H4 (cell line): Measurements from ENCODE around the gene KRR1. TPM values are rescaled to one million over a fixed set of nuclear protein-coding genes. Genes with fewer than 3 reads are reported as not detected.
"Not testable (repeated sequence)": the region's sequence is repeated elsewhere in the genome, so short reads cannot be mapped to it uniquely, and the experiment has no call there.

ENCODE experiments used
- DNase-seq: peaks from one replicate; pipeline ENCODE4 v3.0.0-alpha.2; 2015; ENCODE audit warnings: low spot score
- total RNA-seq: library from RNA; depleted of rRNA; stranded (reverse); fragments of >200 nt; shearing (Covaris generic); gene quantifications from 2 replicates; pipeline ENCODE4 v1.2.3, GENCODE V29; 2014

KRR1 gene
- total RNA-seq, 1 experiment from 2014 or later, result 76.8 TPM

DNA sequence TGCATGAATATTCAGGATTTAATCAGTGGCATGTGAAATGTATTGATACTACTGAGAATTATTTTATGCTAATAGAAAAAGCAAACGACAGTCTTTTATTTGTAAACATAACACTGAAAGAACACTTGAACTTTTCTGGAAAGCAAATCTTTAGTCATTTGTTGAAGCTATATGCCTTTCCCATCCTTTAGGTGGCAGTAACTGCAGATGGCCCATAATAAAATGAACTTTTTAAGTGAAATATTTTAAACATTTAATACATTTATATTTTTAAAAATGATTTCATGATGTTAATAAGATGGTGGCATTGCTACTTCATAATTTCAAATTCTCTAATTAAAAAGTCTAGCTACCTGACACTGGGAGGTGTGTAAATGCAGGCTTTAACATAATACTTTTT lies 13.9 kb upstream of the KRR1 start:
- no peak for DNase-seq

DNA sequence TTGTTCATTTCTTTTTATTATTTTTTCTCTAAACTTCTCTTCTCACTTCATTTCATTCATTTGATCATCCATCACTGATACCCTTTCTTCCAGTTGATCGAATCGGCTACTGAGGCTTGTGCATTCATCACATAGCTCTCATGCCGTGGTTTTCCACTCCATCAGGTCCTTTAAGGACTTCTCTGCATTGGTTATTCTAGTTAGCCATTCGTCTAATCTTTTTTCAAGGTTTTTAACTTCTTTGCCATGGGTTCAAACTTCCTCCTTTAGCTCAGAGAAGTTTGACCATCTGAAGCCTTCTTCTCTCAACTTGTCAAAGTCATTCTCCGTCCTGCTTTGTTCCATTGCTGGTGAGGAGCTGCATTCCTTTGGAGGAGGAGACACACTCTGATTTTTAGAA lies 10.7 kb upstream of the KRR1 start:
- not testable (repeated sequence) for DNase-seq

DNA sequence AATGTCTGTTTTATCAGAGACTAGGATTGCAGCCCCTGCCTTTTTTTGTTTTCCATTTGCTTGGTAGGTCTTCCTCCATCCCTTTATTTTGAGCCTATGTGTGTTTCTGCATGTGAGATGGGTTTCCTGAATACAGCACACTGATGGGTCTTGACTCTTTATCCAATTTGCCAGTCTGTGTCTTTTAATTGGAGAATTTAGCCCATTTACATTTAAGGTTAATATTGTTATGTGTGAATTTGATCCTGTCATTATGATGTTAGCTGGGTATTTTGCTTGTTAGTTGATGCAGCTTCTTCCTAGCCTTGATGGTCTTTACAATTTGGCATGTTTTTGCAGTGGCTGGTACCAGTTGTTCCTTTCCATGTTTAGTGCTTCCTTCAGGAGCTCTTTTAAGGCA lies 9.8 kb upstream of the KRR1 start:
- not testable (repeated sequence) for DNase-seq

DNA sequence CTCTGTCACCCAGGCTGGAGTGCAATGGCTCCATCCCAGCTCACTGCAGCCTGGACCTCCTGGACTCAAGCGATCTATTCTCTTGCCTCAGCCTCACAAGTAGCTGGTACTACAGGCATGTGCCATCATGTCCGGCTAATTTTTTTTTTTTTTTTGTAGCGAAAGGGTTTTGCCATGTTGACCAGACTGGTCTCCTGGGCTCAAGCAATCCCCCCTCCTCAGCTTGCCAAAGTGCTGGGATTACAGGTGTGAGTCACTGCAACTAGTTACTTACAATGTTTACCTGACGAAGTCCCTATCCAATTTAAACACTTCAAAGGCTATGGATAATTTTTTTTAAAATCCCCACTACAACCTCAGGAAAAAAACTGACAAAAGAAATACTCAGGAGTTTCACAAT lies 1.8 kb downstream of the KRR1 start:
- DNase-seq, result no peak

DNA sequence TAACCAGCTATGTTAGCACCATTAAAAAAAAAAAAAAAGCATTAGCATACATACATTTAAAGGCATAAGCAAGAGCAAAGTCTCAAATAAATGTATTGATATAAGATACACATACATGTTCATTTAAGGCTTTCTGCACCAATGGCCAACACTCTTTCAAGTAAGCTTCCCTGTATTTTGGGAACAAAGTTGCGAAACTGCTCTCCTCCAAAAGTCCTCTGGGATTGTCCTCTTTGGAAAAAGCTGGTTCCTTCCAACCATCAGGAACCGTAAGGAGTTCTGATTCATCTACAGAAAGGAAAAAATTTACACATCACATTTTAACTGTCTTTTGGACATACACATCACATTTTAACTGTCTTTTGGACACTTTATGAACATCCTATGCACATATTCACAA lies 3.2 kb downstream of the KRR1 start:
- no peak for DNase-seq

DNA sequence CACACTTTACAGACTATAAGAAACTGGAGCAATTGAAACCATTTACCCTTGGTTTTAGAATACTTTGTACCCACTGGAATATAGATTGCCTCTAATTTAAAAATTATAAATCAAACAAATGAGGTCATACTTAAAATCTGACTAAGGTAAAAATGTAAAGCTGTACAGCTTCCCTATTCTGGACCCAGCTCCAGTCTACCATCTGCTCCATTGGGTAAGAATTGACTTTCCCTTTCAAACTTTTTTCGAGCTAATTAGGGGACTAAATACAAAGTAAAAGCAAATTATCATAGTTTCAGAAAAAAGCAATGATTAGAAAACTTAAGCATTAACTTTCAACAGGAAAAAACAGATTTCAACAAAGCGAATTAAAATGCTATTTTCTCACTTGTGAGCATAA lies 4.3 kb downstream of the KRR1 start:
- no peak for DNase-seq

DNA sequence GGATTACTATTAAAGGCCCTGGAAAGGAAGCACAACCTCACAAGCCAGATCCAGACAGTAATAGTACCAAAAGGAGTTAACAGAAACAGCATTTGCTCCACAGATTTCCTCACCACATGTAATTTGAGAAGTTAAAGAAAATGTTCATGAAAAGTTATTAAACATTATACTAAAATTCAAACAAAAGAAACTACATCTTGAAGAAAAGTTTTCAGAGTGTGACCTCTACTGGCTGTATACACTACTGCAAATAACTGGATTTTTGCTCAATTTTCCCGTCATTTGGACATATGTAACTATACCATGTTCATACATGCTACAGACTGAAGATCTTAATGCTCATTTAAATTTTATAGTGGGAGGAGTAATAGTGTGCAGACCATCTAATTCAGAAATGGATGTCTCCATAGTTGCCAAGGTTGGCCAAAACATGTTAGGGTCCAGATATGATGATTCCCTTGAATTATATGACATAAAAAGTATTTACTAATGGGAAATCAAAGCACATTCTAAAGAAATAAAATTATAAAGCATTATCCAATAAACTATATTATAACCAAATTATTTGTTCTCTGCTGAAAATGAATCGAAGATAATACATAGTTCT lies 5.6 kb downstream of the KRR1 start:
- no peak for DNase-seq

DNA sequence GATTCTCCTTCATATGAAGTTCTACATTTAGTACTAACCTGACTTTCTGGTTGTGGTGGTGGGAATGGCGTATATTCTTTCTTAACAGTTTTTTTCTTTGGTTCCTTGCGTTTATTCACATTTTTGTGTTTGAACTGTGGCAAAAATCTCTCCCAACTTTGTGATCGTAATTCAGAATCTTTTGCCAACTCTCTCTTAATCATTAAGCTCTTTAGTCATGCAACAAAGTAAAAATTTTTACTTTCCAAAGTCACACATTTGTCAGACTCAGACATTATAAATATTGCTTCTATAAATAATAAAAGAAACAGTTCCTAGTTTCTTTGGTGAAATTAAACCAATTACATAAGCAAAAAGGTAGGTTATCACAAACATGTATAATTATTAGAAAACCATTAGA lies 7.5 kb downstream of the KRR1 start:
- no peak for DNase-seq

DNA sequence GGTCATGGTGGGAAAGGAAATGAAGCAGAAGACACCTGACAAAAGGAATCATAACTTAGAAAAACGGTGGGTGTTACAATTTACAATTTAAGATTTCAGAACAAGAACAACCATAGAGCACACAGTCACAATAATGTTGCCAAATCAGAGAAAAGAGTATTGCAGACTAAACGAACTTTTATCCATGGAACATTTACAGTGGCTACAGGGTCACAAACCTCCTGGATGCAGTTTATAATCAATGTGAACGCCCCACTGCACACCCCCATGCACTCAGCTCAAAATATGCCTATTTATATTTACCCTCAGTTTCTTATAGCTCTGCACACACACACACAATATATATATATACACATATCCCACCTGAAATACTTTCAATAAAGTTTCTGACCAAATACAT lies 8.0 kb downstream of the KRR1 start:
- no peak for DNase-seq

DNA sequence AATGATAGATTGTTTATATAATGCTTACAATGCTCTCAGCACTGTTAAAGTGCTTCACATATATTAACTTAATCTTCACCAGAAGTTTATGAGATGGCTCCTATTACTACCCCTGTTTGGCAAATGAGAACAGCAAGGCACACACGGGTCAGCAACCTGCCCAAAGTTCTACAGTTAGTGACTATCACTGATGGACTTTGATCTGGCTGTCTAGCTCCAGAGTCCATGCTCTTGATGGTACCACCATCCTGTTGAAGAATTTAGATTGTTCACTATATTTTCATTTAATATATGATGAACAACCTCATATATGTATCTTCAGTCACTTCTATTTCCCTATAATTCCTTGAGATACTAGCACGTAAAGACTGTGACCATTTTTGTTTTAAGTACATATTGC lies 20.2 kb downstream of the KRR1 start:
- no peak for DNase-seq

DNA sequence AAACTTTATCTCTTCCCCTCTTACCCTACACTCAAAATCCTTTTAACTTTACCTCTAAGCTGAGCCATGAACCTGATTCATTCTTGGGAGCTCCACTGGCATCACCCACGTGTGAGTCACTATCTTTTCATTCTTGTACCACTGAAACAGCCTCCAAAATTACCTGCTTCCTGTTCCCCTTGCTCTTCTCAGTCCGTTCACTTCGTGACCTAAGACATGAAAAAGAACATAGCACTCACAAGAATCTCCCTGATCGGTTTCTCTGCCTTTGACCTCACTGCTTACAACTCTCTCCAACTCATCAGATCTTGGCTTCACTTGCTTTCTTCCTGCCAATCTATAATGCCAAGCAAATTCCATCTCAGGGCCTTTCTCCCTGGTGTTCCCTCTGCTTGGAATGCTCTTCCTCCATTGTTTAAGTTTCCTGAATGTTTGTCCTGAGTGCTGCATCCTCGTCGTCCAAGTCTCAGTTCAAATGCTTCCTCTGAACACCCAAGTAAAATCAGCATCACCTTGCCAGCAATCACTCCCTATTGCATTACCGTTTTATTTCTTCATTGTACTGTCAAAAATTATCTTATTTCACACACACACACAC lies 21.7 kb downstream of the KRR1 start:
- no peak for DNase-seq

DNA sequence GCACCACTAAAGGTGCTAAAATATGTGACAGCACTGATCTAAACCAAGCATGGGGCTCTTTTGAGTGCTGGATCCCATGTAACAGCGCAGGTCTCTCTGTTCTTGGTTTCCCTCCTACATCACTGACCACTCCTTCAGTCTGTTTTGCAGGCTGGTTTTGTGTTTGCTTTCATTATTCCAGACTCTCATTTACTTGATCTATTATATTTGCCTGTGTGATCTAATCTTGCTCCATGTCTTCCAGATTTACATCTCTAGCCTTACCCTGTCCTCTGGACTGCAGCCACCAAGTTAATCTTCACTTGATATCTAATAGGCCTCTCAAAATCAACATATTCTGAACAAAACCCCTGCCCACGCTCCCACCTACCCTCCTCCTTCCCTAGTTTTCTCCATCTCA lies 22.2 kb downstream of the KRR1 start:
- DNase-seq, result no peak

DNA sequence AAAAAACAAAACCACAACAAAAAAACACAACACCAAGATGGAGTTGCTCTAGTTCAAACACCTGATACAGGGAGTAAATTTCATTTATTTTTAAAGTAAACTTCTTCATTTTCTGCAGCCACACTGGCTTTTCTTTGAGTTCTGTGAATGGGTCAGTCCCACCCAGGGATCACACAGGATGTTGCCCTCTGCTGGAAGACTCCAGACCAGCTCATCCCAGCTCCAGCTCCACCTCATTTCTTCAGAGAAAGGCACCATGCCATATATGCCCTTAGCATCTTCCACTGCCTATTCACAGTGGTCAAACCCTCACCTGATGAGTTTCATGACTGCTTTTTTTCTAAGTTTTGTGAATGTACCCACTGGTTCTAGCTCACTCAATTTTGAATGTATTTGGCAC lies 22.9 kb downstream of the KRR1 start:
- peak; percentile 57 for DNase-seq

DNA sequence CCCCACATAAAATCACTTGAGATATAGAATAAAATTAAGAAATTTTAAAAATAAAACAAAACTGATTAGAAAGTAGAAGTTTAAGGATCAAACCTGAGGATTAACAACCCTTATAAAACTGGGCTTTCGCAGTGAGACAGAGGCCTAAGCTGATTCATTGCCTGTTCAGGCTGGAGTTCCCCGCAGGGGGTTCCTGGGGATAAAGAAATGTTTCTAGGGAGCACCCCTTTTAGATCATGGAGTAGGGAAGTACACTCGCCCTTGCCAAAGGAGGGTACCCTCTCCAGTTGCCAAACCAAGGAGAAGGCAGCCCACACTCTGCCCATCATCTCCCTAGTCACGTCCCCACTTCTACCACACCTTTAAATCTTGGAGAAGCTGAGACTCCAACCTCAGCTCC lies 24.1 kb downstream of the KRR1 start:
- no peak for DNase-seq

DNA sequence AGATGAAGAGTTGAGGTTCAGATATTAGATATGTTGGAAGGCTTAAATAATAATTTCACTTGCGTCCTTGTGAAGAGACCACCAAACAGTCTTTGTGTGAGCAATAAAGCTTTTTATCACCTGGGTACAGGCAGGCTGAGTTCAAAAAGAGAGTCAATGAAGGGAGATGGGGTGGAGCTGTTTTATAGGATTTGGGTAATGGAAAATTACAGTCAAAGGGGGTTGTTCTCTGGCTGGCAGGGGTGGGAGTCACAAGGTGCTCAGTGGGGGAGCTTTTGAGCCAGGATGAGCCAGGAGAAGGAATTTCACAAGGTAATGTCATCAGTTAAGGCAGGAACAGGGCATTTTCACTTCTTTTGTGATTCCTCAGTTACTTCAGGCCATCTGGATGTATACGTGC lies 27.0 kb downstream of the KRR1 start:
- DNase-seq, result not testable (repeated sequence)

DNA sequence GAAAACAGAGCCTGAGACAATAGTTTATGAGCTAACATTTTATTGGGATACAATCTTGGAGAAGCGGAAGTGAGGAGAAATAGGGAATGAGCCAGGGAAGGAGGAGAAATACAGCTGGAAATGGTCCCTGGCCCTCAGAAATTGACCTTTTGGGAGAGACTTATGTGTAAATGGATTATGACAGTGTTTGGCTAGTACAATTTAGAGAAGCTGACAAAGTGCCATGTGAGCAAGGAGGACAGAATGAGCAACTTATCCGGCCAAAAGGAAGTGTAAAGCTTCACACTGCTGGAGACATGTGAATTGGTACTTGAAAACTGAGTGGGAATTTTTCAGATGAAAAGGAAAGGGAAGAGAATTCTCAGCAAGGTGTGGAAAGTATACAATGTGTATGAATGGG lies 28.0 kb downstream of the KRR1 start:
- DNase-seq, result no peak

DNA sequence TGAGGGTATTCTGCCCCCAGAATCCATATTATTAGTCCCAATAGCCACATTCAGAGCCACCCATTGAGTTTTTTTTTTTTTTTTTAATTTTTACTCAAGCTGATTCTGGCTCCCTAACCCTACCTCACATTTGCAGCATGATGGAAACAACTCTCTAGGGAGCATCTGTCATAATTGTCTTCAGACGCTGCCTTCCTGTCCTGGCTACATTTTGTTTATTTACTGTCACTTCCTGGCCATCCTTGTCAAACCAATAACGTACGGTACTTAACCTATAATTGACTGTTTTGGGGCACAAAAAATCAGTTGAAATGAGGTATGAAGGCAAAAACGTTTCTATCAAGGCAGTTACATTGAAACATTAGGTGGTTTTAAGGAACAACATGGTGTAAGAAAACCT lies 28.8 kb downstream of the KRR1 start:
- DNase-seq, result no peak

DNA sequence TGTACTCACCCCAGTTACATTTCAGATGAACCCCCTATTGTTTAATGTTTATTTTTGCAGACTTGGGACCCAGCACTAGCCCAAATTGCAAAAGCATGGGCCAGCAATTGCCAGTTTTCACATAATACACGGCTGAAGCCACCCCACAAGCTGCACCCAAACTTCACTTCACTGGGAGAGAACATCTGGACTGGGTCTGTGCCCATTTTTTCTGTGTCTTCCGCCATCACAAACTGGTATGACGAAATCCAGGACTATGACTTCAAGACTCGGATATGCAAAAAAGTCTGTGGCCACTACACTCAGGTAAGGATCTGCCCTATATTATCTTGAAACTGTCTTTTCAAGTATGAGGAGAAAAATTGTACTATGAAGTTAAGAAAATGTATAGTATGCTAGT lies 29.6 kb downstream of the KRR1 start:
- peak; percentile 63 for DNase-seq

DNA sequence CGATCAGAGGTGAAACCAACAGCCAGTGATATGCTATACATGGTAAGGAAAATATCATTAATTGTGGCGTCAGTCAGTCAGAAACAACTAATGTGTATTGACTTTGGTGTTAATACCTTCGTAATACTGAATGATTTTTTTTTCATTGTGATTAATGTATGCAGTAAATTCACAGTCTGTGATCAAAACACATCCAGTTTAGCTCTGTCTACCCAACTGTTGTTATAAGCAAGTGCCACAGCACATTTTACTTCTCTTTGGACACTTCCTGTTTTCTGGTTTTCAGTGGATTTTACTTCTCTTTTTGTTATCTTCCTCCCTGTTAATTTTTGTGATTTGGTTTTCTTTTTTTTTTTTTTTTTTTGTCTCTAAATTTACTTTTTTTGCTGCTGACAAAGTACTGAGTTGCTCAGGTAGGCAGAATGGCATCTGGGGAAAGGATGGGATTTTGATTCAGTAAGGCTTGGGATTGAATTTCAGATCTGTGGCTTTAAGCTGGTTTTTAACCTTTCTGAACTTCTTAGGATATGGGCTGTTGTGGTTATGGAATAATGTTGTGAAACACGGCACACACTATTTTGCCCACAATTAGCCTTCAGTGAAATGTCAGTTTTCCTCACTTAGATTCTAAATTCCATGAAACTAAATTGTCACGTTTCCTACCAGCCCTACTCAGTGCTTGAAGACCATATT lies 30.2 kb downstream of the KRR1 start:
- peak; percentile 46 for DNase-seq

DNA sequence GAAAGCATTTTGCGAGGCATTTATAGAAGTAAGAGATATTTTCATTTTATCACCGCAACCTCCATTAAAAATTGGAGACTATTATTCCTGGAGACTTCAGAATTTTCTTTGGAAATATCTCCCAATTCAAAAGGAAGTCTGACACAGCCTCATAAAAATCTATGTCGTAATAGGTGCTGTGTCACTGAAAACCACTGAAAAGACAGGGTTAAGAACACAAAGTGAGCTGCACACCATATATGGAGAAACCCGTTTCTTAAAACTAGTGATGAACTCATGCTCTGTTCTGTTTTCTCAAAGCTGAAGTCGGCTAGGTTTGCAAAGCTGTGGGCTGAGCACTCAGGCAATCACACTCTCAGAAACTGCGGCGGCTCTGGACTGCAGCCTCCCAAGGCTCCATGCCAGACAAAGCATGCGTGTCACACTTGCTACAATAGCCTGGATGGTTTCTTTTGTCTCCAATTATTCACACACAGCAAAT lies 30.9 kb downstream of the KRR1 start, which contains the start of gene GLIPR1:
GLIPR1 (plus strand) TSS at position 287 of the 481 bp plus-strand sequence; CDS start at position 413, 126 bp downstream.
- peak; percentile 96 for DNase-seq

DNA sequence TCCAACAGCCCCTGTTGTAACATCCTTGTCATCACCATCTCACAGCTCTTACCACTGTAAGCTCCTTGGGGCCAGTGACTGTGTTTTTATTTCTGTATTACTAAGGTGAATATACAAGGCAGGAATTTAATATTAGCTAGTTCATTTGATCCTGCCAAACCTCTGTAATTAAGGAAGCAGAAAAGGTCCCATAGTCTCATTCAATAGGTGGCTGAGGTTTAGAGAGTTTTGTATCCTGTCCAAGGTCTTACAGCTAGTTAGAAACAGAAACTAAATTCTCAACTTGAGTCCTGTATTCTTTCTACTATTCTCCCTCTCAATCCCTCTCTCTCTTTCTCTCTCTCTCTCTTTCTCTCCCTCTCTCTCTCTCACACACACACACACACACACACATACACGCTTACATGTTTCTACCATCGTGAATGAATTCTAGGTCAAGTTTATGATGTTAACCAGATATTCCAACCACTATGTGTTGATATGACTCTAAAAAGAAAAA lies 31.4 kb downstream of the KRR1 start:
- DNase-seq, result peak; percentile 51

DNA sequence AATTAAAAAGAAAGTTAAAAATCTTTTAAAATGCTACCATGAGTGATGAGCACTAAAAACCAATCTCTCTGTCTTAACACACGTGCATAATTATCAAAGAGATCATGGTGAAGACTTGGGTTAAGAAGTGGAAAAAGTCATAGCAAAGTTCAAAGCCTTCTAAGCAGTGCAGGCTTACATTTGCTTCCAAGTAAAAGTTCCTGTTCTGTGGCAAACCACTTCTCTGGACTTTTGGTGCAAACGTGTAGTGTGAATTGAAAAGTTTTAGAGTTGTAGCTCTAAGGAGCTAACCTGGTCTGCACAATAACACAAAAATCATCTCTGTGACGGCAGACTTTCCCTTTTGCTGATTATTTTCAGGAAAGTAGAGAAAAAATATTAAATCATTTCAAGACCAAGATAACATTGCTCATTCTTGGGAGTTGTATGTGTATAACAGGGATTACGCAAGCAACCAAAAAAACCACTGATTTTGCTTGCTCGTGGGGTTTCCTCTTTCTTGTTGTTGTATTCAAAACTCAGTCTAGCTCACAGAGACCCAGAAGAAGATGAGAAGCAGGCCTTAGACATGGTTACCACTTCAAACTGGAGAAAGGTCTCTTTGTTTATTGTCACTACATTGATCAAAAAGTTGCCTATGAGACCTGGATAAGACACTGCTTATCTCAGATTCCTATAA lies 33.2 kb downstream of the KRR1 start:
- no peak for DNase-seq
